Left colon (tissue), 2 donors: ENCODE data around the gene KDF1. TPM values are rescaled to one million over a fixed set of nuclear protein-coding genes. Genes with fewer than 3 reads are reported as not detected.

Experiments used
- ATAC-seq: fragments of 200-7000 bp; cut with Tn5 transposase; one replicate; pipeline ENCODE4 v1.9.1; 2020; ENCODE audit warnings: mild to moderate bottlenecking, moderate library complexity
- DNase-seq, 2 donors: peaks; one replicate each; pipeline ENCODE4 v3.0.0-alpha.2; 2020
- intact Hi-C, 2 donors: fragments of 100-400 bp; cut with DNase I in 1 of 2; cut with micrococcal nuclease in 1 of 2; formaldehyde crosslinking; loops; one replicate each; pipeline versions ENCODE4 v1.11.2 to v1.14.0; 2022; cut with DNase I, micrococcal nuclease
- long read RNA-seq: library from polyadenylated mRNA; unstranded; transcript quantifications from one replicate; pipeline ENCODE4 v2.0.0, GENCODE V29; 2021
- total RNA-seq, 2 donors: library from RNA; stranded (reverse); fragmentation: NEBNext Ultra II Directional; extraction: Animal tissue kit (Norgen Biotek cat#: 25700); gene quantifications; one replicate each; pipeline ENCODE4 v1.2.1, GENCODE V29; 2021
- donor health status: DM: no; HTN: no; CAD: no.
- donor health status: DM: yes; HTN: yes; CAD: no.

KDF1 gene
- total RNA-seq = 10 to 100 TPM; 24.7 to 25.6 TPM
- long read RNA-seq, transcript KDF1-201 (4 exons, 1,793 nt) = major isoform, 13 of 29 reads
- long read RNA-seq, partial matches to known transcripts = 9 of 29 reads
- long read RNA-seq, other reads (novel, unspliced or antisense) = 7 of 29 reads

- intact Hi-C loops = no loop called here
- DNase-seq (peak; percentile 86 to 91), ATAC-seq (peak; percentile 96)
These were observed at the start of gene KDF1 for GRCh38 chr1:26959722-26960624. KDF1 (minus strand) TSS chr1:26960468; CDS start chr1:26952380, 8,088 bp downstream.

GRCh38 chr1:27009601-27010197 is 49.4 kb upstream of the KDF1 start:
- peak; percentile 53 to 77 for DNase-seq

DNA sequence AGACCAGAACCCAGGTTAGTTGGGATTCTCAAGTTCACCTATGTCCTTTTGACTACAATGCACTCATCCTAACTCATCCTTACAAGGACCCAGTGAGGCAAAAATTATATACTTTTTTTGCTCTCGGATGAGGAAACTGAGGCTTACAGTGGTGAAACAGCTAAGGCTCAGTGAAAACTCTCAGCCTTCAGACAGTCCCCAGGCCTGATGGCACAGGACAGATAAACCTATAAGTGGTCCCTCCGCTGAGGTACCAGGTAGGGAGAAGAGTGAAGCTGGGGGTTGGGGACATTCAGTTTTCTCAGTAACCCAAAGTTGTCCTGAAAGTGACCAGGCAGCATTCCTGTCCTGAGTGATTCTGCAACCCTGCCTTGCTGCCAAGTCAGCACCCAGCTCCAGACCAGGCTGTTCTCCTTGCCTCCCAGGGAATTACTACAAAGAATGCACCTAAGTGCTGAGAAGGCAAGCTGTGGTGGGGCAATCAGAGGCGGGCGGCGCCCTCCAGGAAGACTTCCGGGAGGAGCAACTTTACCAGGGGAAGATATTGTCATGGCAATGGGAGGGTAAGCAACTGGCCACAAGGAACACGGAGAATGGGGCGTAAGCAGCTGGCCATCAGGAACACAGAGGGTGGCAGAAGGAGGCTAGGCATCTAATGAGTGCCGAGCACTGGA is 47.8 kb upstream of the KDF1 start:
- intact Hi-C loops = no loop called here
- DNase-seq (peak; percentile 71 to 87), ATAC-seq (peak; percentile 65)

More at GRCh38 chr1:27009601-27010197, 49.4 kb upstream of the KDF1 start:
- intact Hi-C loops = no loop called here
- peak; percentile 19 for ATAC-seq

DNA sequence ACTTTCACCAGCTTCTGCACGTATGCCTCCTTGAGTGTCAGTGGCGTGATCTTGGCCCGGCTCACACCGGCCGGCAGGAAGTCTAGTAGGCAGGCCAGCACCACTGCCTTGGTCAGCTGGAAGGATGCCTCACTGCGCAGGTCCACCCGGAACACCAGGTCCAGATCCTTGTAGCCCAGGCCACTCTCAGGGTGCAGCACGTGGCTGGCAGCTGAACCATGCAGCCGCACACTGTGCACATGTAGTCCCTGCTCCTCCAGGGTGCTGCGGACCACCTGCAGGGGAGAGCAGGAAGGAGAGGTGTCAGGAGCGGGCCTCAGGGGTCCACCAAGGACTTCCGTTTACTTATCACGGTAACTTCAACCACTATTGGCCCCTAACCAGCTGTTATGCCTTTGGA is 46.4 kb upstream of the KDF1 start:
- intact Hi-C loops = no loop called here
- ATAC-seq = no peak
- DNase-seq = no peak

- no peak for DNase-seq
- intact Hi-C loops = no loop called here
- no peak for ATAC-seq
These were observed 45.6 kb upstream of the KDF1 start for GRCh38 chr1:27005648-27006496.

GRCh38 chr1:27005166-27005530 is 44.9 kb upstream of the KDF1 start:
- ATAC-seq (no peak), DNase-seq (no peak)
- intact Hi-C loops = no loop called here

DNA sequence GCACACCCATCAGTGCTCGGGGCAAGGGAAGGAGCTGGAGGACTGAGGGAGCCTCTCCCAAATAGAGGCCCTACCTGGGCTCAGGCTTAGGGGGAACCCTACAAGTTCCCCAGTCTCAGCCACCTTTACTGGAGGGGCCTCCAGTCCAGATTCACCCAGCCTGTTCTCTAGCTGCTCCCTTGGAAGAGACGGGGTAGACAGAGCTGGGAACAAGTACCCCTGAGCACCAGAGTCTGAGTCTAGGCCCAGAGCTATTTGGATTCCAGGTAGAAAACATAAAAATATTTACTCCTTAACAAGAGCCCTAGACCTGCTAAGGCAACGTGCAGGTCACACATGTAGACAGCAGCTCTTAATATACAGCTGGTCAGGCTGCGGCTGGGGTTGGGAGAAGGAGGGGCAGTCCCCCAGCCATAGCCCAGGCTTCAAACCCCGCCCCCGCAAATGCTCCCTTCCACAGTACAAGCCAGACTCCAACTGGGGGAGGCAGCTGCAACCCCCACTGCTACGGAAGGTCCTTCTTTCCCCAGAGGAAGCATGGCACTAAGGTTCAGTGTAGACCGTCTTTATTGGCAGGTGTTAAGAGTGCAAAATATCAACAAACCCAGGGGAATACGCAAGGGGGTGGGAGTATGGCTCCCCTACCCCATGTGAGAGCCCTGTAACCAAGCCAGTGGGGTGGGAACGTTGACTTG is 44.4 kb upstream of the KDF1 start:
- DNase-seq (no peak), ATAC-seq (no peak)
- intact Hi-C loops = no loop called here

DNA sequence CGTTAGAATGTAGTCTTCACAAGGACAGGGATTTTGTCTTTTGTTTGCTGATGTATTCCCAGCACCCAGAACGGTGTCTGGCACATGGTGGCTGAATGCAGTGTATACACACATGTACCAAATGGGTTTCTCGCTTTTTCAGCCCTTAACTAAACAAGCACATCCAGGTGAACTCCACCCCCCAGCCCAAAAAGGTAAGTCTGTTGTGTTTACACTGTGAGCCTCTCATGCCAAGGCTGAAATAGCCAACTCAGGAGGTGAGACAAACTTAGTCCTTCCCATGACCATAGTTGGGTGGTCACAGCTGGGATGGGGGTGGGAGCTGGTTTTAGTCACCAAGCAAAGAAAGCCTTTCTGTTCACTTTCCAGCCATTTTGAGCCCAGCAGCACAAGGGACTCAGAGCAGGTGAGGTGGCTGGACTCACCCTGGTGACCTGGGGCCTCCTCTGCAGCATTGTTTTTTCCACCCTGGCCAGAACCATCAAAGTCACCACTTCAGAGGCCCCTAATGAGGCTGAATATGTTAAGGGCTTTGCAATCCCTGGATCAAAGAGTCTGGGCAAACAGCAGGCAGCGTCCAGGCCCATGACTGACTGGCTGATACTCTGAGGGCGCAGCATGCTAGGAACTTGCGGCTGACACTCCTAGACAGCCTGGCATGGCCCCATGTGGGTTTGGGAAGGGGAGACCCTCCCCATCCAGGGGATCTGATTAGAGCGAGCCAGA is 43.6 kb upstream of the KDF1 start:
- intact Hi-C loops = no loop called here
- ATAC-seq (no peak), DNase-seq (no peak)

DNA sequence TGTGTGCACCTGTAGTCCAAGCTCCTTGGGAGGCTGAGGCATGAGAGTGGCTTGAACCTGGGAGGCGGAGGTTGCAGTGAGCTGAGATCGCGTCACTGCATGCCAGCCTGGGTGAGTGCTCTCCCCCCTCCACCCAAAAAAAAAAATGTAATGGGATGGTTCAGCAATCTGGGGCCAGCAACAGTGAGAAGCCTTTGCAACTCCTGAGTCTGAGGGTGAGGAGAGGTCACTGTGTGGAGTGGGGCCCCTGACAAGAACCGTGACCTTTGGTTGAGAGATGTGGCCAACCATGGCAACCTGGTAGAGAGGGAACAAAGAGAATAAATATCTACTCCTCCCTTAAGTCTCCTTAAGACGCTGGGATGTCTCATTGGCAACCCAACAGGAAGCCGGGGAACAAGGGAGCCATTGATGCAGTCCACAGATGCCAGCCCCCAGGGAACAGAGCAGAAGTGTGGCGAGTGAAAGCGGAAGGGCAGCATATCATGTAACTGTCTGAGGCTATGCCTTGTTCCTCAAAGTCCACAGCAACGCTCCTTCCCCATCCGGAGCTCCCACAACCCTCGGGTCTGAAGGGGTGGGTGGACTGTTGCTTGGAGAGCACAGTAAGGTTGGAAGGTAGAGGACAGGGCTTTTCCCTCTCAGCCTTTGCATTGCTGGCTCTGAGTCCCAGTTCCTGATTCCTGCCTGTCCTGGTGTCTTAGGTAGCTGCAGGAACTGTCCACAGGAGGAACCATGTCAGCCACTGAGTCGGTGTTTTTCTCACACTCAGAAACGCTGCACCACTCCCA is 41.5 kb upstream of the KDF1 start:
- intact Hi-C loops = no loop called here
- ATAC-seq (no peak), DNase-seq (peak in 1 of 2 donors; percentile 32)

GRCh38 chr1:27000817-27001460 is 40.7 kb upstream of the KDF1 start:
- ATAC-seq (no peak), DNase-seq (no peak)
- intact Hi-C loops = no loop called here

DNA sequence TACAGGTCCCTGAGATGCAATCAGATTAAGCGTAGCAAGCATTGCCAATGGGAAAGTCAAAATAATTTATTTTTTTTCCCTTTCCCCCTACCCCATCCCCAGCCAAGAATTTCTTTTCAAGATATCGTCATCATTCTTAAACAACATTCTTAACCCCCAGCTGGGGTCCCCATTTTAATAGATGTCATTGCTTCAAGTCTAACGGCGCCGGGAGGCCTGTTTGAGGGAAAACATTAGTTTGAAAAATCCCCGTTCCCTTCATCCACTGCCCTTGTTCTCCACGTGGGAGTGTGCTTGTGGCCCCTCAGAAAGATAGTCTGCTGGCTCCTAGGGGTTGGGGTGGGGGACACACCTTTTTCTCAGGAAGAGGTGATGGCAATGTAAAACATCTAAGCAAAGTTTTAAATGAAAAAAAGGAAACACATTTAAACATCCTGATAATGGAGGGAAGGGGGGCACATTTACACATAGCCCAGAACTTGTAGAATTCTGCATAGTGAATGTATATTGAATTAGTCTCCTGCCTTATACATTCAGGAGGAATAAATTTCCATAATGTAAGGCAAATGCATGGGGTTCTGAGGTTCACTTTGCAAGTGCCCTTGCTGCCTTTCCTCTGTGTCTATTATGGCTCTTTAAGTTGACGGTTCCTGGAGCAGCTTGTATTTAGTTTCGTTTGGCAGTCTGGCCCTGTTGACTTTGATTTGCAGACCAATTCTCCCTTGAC is 40.0 kb upstream of the KDF1 start:
- no peak for DNase-seq
- intact Hi-C loops = no loop called here
- no peak for ATAC-seq

DNA sequence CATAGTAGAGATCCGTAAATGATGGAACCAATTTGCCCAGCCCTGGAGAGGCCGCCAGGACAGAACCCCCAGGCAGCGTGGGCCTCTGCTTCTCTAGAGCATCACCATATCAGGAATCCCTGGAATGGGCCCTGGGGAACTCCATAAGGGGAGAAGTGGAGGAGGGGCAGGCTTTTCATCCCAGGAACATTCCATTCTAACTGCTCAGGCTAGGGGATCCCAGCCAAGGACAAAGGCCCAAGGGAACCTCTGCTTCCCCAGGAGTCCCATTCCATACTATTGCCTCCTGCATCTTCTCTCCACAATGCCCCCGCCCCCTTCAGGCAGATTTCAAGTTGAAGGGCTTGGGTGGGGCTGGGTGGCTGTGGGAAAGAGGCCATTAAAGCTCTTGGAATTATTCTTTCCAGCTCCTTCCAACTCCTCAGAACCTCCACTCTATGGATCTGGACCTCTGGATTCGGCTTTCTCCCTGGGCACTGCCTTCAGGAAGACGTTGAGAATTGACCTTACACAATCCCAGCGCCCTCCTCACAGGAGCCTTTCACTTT is 39.2 kb upstream of the KDF1 start:
- ATAC-seq = no peak
- intact Hi-C loops = loop anchor here in 1 of 2 donors (5.0 kb wide), 1 partner anchor 98 kb away; no protein-coding TSS in a partner anchor
- peak; percentile 37 to 80 for DNase-seq

DNA sequence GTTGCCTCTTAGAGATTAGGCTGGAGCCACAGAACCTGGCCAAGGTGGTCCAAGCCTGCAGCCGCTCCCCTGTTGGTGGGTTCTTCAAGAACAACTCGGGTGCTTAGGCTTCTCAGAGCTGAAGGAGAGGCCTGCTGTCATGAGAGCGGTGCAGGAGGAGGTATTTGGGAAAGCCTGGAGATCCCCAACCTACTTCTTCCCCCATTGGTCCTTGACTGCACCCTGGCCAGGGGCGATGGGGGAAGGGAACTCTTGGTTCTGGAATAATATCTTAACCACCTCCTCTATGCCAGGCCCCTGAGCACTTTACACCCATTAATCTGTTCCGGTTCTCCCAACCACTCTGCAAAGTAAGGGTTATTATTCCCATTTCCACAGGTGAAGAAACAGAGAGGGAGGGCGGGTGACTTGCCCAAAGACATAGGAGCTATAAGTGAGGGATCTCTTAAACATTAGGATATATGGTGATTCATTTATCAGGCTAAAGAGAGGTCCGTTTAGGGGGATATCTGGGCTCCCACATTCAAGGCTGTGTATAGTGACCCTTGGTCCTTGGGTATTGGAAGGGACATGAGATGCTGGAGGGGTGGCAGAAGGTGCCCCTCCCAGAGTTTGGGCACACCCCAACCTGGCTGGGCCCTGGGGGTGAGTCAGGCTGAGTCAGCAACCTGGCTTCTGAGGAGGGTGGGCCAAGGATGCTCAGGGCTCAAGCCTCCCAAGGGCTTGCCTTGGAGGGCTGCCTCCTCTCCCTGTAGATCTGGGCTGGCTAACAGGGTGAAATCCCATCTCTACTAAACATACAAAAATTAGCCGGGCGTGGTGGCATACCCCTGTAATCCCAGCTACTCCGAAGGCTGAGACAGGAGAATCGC is 38.4 kb upstream of the KDF1 start:
- DNase-seq = no peak
- no peak for ATAC-seq
- intact Hi-C loops = loop anchor here in 1 of 2 donors (5.0 kb wide), 1 partner anchor 99 kb away; no protein-coding TSS in a partner anchor

GRCh38 chr1:26996665-26997064 is 36.4 kb upstream of the KDF1 start:
- intact Hi-C loops = loop anchor here in 1 of 2 donors (5.0 kb wide), 1 partner anchor 101 kb away; no protein-coding TSS in a partner anchor
- DNase-seq (no peak), ATAC-seq (no peak)
